ENCODE data around the gene SDF4. TPM values are rescaled to one million over a fixed set of nuclear protein-coding genes. Genes with fewer than 3 reads are reported as not detected.
A peak's percentile ranks its signal among the peaks of the same experiment; 100 is the strongest.

SDF4 gene
- total RNA-seq, 1 donor from 2014 or later: 130 TPM

GRCh38 chr1:1187938-1188337 is 43.9 kb downstream of the SDF4 start:
- H3K27ac Mint-ChIP-seq (ENCODE audit: unreplicated experiment): no peak overlapping the region
- no peak for DNase-seq (ENCODE audit: low spot score)
- no peak overlapping the region for H3K4me3 Mint-ChIP-seq (ENCODE audit: unreplicated experiment)
- H3K4me1 Mint-ChIP-seq (ENCODE audit: unreplicated experiment): no peaks in the 10 kb centered on the region
- no peak for TF ChIP-seq CTCF (IDR thresholded peaks at IDR 0.05; ENCODE audit: unreplicated experiment)
- H3K36me3 Mint-ChIP-seq (ENCODE audit: low read depth, unreplicated experiment): peaks cover 6% of the 10 kb centered on the region
- H3K27me3 Mint-ChIP-seq (ENCODE audit: unreplicated experiment): peaks cover 4% of the 10 kb centered on the region
- H3K9me3 Mint-ChIP-seq (ENCODE audit: unreplicated experiment): peaks cover 7% of the 10 kb centered on the region

- Mint-ChIP-seq H3K9me3 (ENCODE audit: unreplicated experiment) (no peaks in the 10 kb centered on the region), H3K27me3 (ENCODE audit: unreplicated experiment) (peaks cover 6% of the 10 kb centered on the region), H3K4me1 (ENCODE audit: unreplicated experiment) (no peaks in the 10 kb centered on the region), H3K36me3 (ENCODE audit: low read depth, unreplicated experiment) (no peaks in the 10 kb centered on the region), H3K27ac (ENCODE audit: unreplicated experiment) (no peak overlapping the region), H3K4me3 (ENCODE audit: unreplicated experiment) (no peak overlapping the region)
- DNase-seq (ENCODE audit: low spot score): peak; percentile 3
- TF ChIP-seq CTCF (IDR thresholded peaks at IDR 0.05; ENCODE audit: unreplicated experiment): no peak
These were observed 46.6 kb downstream of the SDF4 start for GRCh38 chr1:1185101-1185765.

GRCh38 chr1:1183833-1184775 is 47.7 kb downstream of the SDF4 start:
- DNase-seq (ENCODE audit: low spot score): no peak
- H3K4me3 Mint-ChIP-seq (ENCODE audit: unreplicated experiment): no peak overlapping the region
- no peaks in the 10 kb centered on the region for H3K9me3 Mint-ChIP-seq (ENCODE audit: unreplicated experiment)
- no peak overlapping the region for H3K27ac Mint-ChIP-seq (ENCODE audit: unreplicated experiment)
- H3K4me1 Mint-ChIP-seq (ENCODE audit: unreplicated experiment): no peaks in the 10 kb centered on the region
- H3K36me3 Mint-ChIP-seq (ENCODE audit: low read depth, unreplicated experiment): no peaks in the 10 kb centered on the region
- peaks cover 6% of the 10 kb centered on the region for H3K27me3 Mint-ChIP-seq (ENCODE audit: unreplicated experiment)
- no peak for TF ChIP-seq CTCF (IDR thresholded peaks at IDR 0.05; ENCODE audit: unreplicated experiment)

GRCh38 chr1:1183221-1183747 is 48.5 kb downstream of the SDF4 start:
- Mint-ChIP-seq H3K36me3 (ENCODE audit: low read depth, unreplicated experiment) (no peaks in the 10 kb centered on the region), H3K27me3 (ENCODE audit: unreplicated experiment) (peaks cover 6% of the 10 kb centered on the region), H3K9me3 (ENCODE audit: unreplicated experiment) (no peaks in the 10 kb centered on the region), H3K27ac (ENCODE audit: unreplicated experiment) (no peak overlapping the region), H3K4me1 (ENCODE audit: unreplicated experiment) (no peaks in the 10 kb centered on the region), H3K4me3 (ENCODE audit: unreplicated experiment) (no peak overlapping the region)
- no peak for TF ChIP-seq CTCF (IDR thresholded peaks at IDR 0.05; ENCODE audit: unreplicated experiment)
- peak; percentile 2 for DNase-seq (ENCODE audit: low spot score)

All from endothelial cell (in vitro differentiated cells).